OCI-LY7 (cell line): ENCODE data around the gene CDC14B. TPM values are rescaled to one million over a fixed set of nuclear protein-coding genes. Genes with fewer than 3 reads are reported as not detected.

ENCODE experiments used
- BruUV-seq: library from RNA; stranded (reverse); fragments of 400-500 nt; replicated peaks from 2 replicates; lab custom pipeline; 2021; lab: Mats Ljungman, UMichigan
- CTCF ChIA-PET: fragments of 300-600 bp; sonication (Branson Sonifier 250); formaldehyde crosslinking; loops from one replicate; lab custom pipeline; 2022; ENCODE audit warnings: antibody characterized with exemption; ENCODE audit not compliant: unreplicated experiment; lab: Charles Lee
- POLR2A ChIA-PET: fragments of 300-600 bp; sonication (Branson Sonifier 250); formaldehyde crosslinking; loops from one replicate; lab custom pipeline; 2022; ENCODE audit warnings: antibody characterized with exemption; lab: Charles Lee
- DNase-seq: peaks from one replicate; pipeline ENCODE4 v3.0.0-alpha.2; 2015; ENCODE audit warnings: low spot score
- H2AFZ ChIP-seq: fragments of 200-600 bp; sonication (generic), shearing (Covaris generic); 2 replicates; pipeline ENCODE4 v1.6.1; 2014; ENCODE audit warnings: mild to moderate bottlenecking, antibody characterized with exemption, low read length, moderate library complexity
- H3K27ac ChIP-seq: fragments of 200-600 bp; sonication (generic); 2 replicates; pipeline ENCODE4 v1.5.1; 2014; ENCODE audit warnings: mixed run types, low read depth, mild to moderate bottlenecking, moderate library complexity, low read length, inconsistent platforms; ENCODE audit not compliant: poor library complexity, severe bottlenecking
- H3K36me3 ChIP-seq: fragments of 200-600 bp; sonication (generic); 2 replicates; pipeline ENCODE4 v1.6.1; 2014; ENCODE audit warnings: mild to moderate bottlenecking, antibody characterized with exemption, low read length, moderate library complexity, mixed read lengths; ENCODE audit not compliant: insufficient read depth
- H3K4me1 ChIP-seq: fragments of 200-600 bp; sonication (generic); 2 replicates; pipeline ENCODE4 v1.5.1; 2014; ENCODE audit warnings: mild to moderate bottlenecking, low read length; ENCODE audit not compliant: insufficient read depth, poor library complexity, severe bottlenecking
- H3K4me2 ChIP-seq: fragments of 200-600 bp; sonication (generic); 2 replicates; pipeline ENCODE4 v1.6.1; 2014; ENCODE audit warnings: mild to moderate bottlenecking, low read length
- H3K4me3 ChIP-seq: fragments of 200-600 bp; sonication (generic); 2 replicates; pipeline ENCODE4 v1.5.1; 2014; ENCODE audit warnings: mild to moderate bottlenecking, low read depth, low read length; ENCODE audit not compliant: poor library complexity, severe bottlenecking
- H3K79me2 ChIP-seq: fragments of 200-600 bp; sonication (generic); 2 replicates; pipeline ENCODE4 v1.6.1; 2016; ENCODE audit warnings: low read depth, mild to moderate bottlenecking, low read length, moderate library complexity, mixed read lengths; ENCODE audit not compliant: insufficient read depth
- H3K9me2 ChIP-seq: fragments of 200-600 bp; sonication (generic); 2 replicates; pipeline ENCODE4 v1.6.1; 2016; ENCODE audit warnings: mild to moderate bottlenecking, low read length, mixed read lengths; ENCODE audit not compliant: insufficient read depth
- H3K9me3 ChIP-seq: fragments of 200-600 bp; sonication (generic); 2 replicates; pipeline ENCODE4 v1.6.1; 2014; ENCODE audit warnings: mild to moderate bottlenecking, mixed run types, low read length, mixed read lengths
- H4K20me1 ChIP-seq: fragments of 200-600 bp; sonication (generic); 2 replicates; pipeline ENCODE4 v1.6.1; 2014; ENCODE audit warnings: mild to moderate bottlenecking, antibody characterized with exemption, low read length, moderate library complexity, mixed read lengths; ENCODE audit not compliant: insufficient read depth
- EZH2phosphoT487 ChIP-seq: fragments of 200-600 bp; sonication (generic); IDR thresholded peaks from 2 replicates; pipeline ENCODE4 v1.6.1; 2018; ENCODE audit warnings: low read depth, borderline replicate concordance, mild to moderate bottlenecking, mixed run types, antibody characterized with exemption, low read length, moderate library complexity, mixed read lengths
- intact Hi-C: fragments of 100-400 bp; cut with micrococcal nuclease; formaldehyde crosslinking; loops from one replicate; pipeline ENCODE4 v1.10.0; 2022; ENCODE audit not compliant: unreplicated experiment
- total RNA-seq, 2 experiments: library from RNA; depleted of rRNA in 1 of 2; stranded (reverse); fragments of >200 nt in 1 of 2; shearing (Covaris generic) in 1 of 2; gene quantifications; 2 replicates each; pipeline ENCODE4 v1.2.3, GENCODE V29; 2014 to 2022
- TF ChIP-seq, protein P1 (sequence below): fragments of 200-600 bp; sonication (generic); conservative IDR thresholded peaks from 2 replicates; pipeline ENCODE4 v1.5.1; 2014; ENCODE audit warnings: mild to moderate bottlenecking, antibody characterized with exemption, low read length, moderate library complexity, mixed read lengths

The CDC14B gene
- total RNA-seq, 2 experiments from 2014 or later, result 0.27 TPM; not detected in 1

DNA sequence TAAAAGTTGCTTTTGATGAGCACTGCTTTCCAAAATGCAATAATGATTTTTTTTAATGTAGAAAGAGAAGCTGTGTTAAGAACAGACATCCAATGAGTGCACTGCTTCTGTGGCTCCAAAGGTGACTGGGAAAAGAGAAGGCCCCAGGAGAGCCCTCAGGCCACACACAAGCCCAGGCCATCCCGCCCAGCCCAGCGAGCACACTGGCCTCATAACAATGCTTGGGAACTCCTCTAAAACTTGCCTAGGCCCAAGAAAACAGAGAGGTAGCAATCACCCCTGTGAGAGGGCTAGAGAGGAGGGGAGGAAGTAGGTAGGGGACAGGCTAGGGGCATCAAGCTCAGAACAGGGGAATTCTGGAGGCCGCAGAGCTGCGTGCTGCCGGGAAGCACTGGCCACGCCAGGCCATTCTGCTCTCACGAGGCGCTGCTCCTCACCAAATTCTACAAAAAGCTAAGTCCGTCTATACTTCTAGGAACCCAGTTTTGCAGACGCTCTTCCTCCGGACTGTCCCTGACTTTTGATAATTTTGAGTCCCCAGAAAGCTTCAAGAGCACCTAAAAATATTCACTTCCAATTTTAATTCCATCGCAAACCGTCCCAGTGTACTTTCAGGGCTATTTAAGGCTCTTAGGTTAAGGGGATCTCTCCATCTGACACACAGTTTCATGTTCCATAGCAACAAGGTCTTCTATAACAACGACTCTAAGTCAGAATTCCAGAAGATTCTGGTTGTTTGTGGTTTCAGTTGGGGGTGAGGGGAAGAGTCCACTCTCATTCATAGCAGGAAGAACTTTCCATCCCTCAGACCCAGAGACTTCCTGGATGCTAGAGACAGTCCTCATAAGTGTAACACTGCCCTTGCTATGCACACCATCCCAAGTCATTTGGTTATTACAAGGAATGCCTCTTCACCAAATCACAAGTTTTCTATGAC is 118.7 kb downstream of the CDC14B start:
- H3K4me2 ChIP-seq, result no peak overlapping the region
- BruUV-seq, result no TSS peak
- CTCF ChIA-PET, result no interaction called here

DNA sequence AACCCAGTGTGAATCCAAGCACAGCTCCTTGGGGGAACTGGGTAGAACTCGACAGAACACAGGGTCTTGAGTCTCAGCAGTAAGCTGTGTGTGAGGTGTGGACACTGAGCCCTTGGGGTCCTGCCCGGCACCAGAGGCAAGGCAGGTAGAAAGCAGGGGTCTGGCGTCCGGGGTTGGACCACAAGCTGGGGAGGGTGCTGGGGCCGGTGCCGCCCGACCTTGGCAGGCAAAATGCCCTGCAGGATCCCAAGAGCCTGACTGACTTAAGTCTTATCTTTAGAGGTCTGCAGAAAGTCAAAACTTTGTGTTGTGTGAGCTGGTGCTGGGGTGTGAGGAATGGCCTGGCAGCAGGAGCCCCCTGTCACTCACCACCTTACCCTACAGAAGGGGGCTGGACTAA is 120.4 kb downstream of the CDC14B start:
- intact Hi-C loops, result no loop called here
- H3K9me2 ChIP-seq, result no peaks in the 10 kb centered on the region
- no peak overlapping the region for H3K4me2 ChIP-seq
- no peaks in the 10 kb centered on the region for H3K4me1 ChIP-seq
- no peaks in the 10 kb centered on the region for H3K9me3 ChIP-seq
- ChIA-PET CTCF (no interaction called here), POLR2A (no interaction called here)
- no peaks in the 10 kb centered on the region for H4K20me1 ChIP-seq
- no peak overlapping the region for H3K4me3 ChIP-seq
- TF ChIP-seq, protein P1, sequence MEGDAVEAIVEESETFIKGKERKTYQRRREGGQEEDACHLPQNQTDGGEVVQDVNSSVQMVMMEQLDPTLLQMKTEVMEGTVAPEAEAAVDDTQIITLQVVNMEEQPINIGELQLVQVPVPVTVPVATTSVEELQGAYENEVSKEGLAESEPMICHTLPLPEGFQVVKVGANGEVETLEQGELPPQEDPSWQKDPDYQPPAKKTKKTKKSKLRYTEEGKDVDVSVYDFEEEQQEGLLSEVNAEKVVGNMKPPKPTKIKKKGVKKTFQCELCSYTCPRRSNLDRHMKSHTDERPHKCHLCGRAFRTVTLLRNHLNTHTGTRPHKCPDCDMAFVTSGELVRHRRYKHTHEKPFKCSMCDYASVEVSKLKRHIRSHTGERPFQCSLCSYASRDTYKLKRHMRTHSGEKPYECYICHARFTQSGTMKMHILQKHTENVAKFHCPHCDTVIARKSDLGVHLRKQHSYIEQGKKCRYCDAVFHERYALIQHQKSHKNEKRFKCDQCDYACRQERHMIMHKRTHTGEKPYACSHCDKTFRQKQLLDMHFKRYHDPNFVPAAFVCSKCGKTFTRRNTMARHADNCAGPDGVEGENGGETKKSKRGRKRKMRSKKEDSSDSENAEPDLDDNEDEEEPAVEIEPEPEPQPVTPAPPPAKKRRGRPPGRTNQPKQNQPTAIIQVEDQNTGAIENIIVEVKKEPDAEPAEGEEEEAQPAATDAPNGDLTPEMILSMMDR, result no peak
- no peak for TF ChIP-seq EZH2phosphoT487
- H3K27ac ChIP-seq, result no peak overlapping the region
- no TSS peak for BruUV-seq
- DNase-seq, result no peak
- no peak overlapping the region for H2AFZ ChIP-seq
- no peaks in the 10 kb centered on the region for H3K36me3 ChIP-seq
- H3K79me2 ChIP-seq, result no peaks in the 10 kb centered on the region

More for the DNA sequence above, 118.7 kb downstream of the CDC14B start:
- POLR2A ChIA-PET, result no interaction called here
- H3K4me1 ChIP-seq, result no peaks in the 10 kb centered on the region
- no peak overlapping the region for H3K4me3 ChIP-seq
- no peaks in the 10 kb centered on the region for H3K9me2 ChIP-seq
- no peaks in the 10 kb centered on the region for H3K79me2 ChIP-seq
- DNase-seq, result no peak
- H3K27ac ChIP-seq, result no peak overlapping the region
- no peak for TF ChIP-seq EZH2phosphoT487
- TF ChIP-seq, protein P1, result no peak
- H4K20me1 ChIP-seq, result no peaks in the 10 kb centered on the region
- no peaks in the 10 kb centered on the region for H3K36me3 ChIP-seq
- no peak overlapping the region for H2AFZ ChIP-seq
- no peaks in the 10 kb centered on the region for H3K9me3 ChIP-seq
- intact Hi-C loops, result no loop called here

DNA sequence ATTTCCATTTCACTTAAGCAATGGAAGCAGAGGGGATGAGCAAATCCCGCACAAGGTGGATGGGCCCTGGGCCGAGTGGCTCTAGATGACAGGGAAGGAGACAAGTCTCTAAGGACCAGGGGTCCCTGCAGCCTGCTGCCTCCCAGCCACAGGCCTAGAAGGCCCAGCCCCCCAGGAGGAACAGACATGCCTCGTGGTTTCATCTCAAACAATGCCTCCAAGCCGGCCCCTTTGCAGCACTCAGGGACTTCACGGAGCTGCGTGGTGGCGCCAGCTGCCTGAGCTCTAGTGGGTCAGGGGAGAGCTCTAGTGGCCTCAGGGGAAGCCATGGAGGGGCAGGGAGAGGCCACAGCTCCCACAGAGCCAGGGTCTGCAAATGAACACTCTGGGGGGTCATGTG is 120.8 kb downstream of the CDC14B start:
- POLR2A ChIA-PET, result no interaction called here
- Histone ChIP-seq H2AFZ (no peak overlapping the region), H3K4me2 (no peak overlapping the region), H3K79me2 (no peaks in the 10 kb centered on the region), H3K9me2 (no peaks in the 10 kb centered on the region), H3K9me3 (no peaks in the 10 kb centered on the region), H3K4me3 (no peak overlapping the region), H4K20me1 (no peaks in the 10 kb centered on the region), H3K27ac (no peak overlapping the region), H3K4me1 (no peaks in the 10 kb centered on the region), H3K36me3 (no peaks in the 10 kb centered on the region)
- no peak for TF ChIP-seq EZH2phosphoT487
- TF ChIP-seq, protein P1, result no peak
- intact Hi-C loops, result no loop called here
- CTCF ChIA-PET, result no interaction called here
- DNase-seq, result no peak
- no TSS peak for BruUV-seq
